Nucleus accumbens (tissue), 56 donors: ENCODE results near the gene CDKAL1.

Experiments
- DNase-seq, 56 donors: peaks; one replicate each; lab custom pipeline; 2025; lab: John Stamatoyannopoulos, UW

CDKAL1 gene

GRCh38 chr6:20664250-20664649 is 130.0 kb downstream of the CDKAL1 start:
- no peak for DNase-seq

GRCh38 chr6:20665290-20665689 is 131.0 kb downstream of the CDKAL1 start:
- DNase-seq, result no peak

GRCh38 chr6:20669571-20670314 is 135.5 kb downstream of the CDKAL1 start:
- DNase-seq, result no peak

- no peak for DNase-seq
These were observed 136.5 kb downstream of the CDKAL1 start for GRCh38 chr6:20670750-20671149.

GRCh38 chr6:20672038-20672437 is 137.8 kb downstream of the CDKAL1 start:
- DNase-seq, result no peak

GRCh38 chr6:20673458-20673857 is 139.2 kb downstream of the CDKAL1 start:
- no peak for DNase-seq

GRCh38 chr6:20674664-20675063 is 140.4 kb downstream of the CDKAL1 start:
- DNase-seq, result no peak

- DNase-seq, result no peak
These were observed 144.6 kb downstream of the CDKAL1 start for GRCh38 chr6:20678831-20679352.

GRCh38 chr6:20680697-20681165 is 146.5 kb downstream of the CDKAL1 start:
- no peak for DNase-seq

GRCh38 chr6:20681243-20681684 is 147.0 kb downstream of the CDKAL1 start:
- no peak for DNase-seq

- no peak for DNase-seq
These were observed 150.2 kb downstream of the CDKAL1 start for GRCh38 chr6:20684474-20684873.

- no peak for DNase-seq
These were observed 151.9 kb downstream of the CDKAL1 start for GRCh38 chr6:20686142-20686541.

- no peak for DNase-seq
These were observed 153.2 kb downstream of the CDKAL1 start for GRCh38 chr6:20687494-20687893.

- no peak for DNase-seq
These were observed 154.6 kb downstream of the CDKAL1 start for GRCh38 chr6:20688710-20689500.

GRCh38 chr6:20691185-20691584 is 156.9 kb downstream of the CDKAL1 start:
- no peak for DNase-seq

GRCh38 chr6:20692023-20692422 is 157.8 kb downstream of the CDKAL1 start:
- DNase-seq, result no peak

- DNase-seq, result no peak
These were observed 159.3 kb downstream of the CDKAL1 start for GRCh38 chr6:20693466-20694063.

- DNase-seq, result no peak
These were observed 162.4 kb downstream of the CDKAL1 start for GRCh38 chr6:20696676-20697075.

- DNase-seq, result no peak
These were observed 164.4 kb downstream of the CDKAL1 start for GRCh38 chr6:20698675-20699074.

GRCh38 chr6:20699402-20699801 is 165.1 kb downstream of the CDKAL1 start:
- no peak for DNase-seq

- DNase-seq, result no peak
These were observed 166.1 kb downstream of the CDKAL1 start for GRCh38 chr6:20700375-20700774.
